Activated gamma-delta T cell (primary cell): ENCODE data around the gene TACC3.

ENCODE experiments used
- DNase-seq: peaks from one replicate; lab custom pipeline; 2025; lab: John Stamatoyannopoulos, UW

TACC3 gene

DNA sequence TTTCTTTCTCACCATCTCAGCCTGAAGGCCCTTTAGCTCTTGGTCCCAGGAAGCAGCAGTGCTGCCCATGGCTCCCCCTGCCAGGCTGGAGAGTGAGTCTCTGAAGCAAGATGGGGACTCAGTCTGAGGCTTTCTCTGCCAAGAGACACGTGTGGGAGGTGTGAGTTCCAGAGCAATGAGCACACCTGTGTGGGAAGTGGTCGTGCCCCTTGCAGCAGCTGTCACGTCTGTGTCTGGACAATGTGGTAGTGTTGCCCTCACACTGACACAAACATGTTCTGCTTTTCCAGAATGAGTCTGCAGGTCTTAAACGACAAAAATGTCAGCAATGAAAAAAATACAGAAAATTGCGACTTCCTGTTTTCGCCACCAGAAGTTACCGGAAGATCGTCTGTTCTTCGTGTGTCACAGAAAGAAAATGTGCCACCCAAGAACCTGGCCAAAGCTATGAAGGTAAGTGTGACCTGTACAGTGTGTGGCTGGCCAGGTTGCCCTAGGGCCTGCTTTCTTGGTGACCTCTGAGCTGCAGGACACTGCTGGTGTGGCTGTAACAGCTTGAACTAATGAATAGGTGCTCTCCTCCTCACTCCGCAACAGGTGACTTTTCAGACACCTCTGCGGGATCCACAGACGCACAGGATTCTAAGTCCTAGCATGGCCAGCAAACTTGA, 1.9 kb downstream of the TACC3 start:
- DNase-seq = no peak

DNA sequence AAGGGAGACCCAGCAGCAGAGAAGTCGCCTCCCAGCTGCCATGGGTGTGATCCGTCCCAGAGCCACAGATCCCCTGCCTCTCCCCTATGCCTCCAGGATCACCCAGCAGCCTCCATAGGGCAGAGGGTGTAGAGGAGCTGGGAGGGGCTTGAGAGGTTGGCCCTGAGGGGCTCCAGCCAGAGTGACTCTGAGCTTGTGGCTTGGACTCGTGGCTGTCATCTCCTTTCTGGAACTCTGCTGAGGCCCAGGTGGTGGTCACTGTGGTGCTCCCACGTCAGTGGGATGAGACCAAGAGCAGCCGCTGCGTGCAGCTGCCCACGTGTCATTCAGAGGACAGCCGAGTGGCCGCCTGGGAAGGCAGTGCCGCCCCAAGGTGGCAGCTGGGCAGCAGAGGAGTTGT, 4.2 kb downstream of the TACC3 start:
- no peak for DNase-seq

DNA sequence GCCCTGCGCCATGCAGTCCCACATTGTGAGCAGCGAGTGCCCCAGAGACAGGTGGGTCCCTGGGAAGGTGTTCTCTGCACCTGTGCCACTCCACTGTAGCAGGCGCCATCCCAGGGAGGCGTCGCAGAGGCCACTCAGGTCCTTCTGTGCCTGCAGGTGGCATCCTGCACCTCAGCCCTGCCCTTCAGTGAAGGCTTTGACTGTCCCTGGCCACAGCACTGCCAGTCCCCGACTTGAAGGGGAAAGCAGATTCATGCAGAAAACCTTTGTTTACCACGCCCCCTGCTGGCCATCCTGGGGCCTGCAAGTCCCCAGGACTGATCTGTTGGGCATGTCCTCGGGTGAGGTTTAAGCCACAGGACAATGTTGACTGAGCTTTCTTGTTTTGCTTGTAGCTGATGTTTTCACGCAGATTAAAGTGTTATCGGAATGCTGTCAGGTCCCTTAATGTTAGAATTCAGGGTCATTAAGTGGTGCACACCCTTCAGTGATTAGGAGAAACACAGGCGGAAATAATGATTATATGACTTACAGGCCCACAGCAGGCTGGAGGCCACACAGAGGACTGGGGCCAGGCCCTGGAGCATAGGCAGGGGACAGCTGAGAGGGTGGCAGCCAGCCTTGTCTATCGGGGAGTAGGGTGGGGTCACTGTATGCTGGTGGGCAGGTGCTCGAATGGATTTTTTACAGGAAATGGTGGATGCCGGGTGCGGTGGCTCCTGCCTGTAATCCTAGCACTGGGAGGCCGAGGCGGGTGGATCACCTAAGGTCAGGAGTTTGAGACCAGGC, 5.0 kb downstream of the TACC3 start:
- peak; percentile 56 for DNase-seq

DNA sequence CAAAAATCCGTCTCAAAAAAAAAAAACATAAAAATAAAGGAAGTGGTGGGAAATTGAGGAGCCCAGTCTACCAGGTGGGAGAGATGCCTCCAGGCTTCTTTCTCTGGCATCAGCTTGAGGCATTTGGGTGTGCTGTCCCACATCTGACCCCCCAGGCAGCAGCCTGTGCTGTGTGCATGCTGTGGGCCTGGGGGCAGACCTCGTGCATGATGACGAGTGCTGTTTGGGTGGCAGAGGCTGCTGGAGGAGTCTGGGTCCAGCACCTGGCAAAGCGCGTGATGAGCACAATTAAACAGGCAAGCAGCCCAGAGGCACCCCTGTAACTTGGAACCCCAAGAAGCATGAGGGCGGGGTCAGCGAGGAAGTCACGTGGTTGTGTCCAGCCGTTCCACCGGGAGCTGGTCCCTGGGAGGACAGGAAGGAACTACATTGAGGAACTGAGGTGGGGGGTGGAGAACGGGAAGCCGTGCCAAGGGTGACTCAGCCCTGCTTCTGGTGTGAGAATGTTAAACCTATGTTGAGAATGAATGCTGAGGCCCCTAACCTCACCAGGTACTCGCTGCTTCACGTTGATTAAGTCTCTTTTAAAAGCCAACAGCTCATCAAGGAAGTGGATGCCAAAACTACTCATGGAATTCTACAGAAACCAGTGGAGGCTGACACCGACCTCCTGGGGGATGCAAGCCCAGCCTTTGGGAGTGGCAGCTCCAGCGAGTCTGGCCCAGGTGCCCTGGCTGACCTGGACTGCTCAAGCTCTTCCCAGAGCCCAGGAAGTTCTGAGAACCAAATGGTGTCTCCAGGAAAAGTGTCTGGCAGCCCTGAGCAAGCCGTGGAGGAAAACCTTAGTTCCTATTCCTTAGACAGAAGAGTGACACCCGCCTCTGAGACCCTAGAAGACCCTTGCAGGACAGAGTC, 6.1 kb downstream of the TACC3 start:
- no peak for DNase-seq

DNA sequence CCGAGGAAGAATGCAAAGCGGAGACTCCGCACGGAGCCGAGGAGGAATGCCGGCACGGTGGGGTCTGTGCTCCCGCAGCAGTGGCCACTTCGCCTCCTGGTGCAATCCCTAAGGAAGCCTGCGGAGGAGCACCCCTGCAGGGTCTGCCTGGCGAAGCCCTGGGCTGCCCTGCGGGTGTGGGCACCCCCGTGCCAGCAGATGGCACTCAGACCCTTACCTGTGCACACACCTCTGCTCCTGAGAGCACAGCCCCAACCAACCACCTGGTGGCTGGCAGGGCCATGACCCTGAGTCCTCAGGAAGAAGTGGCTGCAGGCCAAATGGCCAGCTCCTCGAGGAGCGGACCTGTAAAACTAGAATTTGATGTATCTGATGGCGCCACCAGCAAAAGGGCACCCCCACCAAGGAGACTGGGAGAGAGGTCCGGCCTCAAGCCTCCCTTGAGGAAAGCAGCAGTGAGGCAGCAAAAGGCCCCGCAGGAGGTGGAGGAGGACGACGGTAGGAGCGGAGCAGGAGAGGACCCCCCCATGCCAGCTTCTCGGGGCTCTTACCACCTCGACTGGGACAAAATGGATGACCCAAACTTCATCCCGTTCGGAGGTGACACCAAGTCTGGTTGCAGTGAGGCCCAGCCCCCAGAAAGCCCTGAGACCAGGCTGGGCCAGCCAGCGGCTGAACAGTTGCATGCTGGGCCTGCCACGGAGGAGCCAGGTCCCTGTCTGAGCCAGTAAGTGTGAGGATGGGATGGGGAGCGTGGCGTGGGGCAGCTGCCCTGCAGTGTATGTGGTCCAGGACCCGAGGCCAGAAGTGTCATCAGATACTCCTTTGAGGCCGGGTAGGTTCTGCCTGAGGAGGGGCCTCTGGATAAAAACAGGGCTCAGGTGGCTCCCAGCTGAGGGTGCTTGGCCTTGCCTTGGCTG, 7.0 kb downstream of the TACC3 start:
- no peak for DNase-seq

DNA sequence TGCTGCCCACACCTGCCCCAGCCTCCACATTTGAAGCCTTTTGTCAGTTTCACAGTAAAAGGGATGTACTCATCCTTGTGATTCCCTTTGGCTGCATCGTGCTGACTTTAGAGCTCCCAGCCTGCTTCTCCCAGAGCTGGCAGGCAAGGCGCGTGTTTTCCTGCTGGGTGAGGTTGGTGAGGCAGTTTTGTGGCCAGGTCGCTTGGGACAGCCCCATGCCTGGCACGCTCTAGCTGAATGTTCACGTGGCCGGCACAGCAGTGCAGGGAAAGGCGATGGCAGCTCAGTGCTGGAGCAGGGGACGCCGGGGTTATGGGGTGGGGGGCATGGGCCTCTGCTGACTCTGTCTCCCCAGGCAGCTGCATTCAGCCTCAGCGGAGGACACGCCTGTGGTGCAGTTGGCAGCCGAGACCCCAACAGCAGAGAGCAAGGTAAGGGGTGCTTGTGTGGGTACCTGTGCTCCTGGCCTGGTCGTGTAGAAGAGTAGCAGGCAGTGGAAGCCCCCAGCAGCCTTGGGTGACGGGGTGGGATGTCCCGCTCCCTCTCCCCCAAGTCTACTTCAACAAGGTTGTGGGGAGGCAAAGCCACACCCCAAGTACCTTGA, 9.3 kb downstream of the TACC3 start:
- no peak for DNase-seq

DNA sequence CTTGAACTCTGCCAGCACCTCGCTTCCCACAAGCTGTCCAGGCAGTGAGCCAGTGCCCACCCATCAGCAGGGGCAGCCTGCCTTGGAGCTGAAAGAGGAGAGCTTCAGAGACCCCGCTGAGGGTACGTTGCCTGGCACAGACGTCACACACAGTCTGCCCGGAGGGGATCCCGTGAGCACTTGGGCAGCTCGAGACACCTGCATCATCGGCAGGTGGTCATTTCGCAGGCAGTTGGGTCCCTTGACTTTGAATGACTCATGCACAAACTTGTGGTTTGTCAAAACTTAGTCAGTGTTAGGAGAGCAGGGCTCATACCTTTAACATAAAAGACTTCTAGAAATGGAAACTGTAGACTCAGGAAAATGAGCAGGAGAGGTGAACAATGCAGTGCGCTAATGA, 9.9 kb downstream of the TACC3 start:
- DNase-seq = no peak

DNA sequence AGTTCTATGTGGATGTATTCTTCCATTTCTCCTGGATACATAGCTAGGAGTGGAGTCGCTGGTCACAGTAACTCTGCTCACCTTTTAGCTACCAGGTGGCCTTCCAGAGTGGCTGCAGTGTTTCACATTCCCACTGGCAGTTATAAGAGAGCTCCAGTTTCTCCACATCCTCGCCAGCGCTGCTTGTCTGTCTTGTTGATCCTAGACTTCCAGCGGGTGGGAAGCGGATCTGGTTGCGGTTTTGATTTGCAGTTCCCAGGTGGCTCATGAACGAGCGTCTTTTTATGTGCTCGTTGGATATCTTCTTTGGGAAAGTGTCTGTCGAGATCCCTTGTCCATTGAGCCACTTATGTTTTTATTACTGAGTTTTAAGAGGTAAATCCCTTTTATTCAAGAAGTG, 11.6 kb downstream of the TACC3 start:
- no peak for DNase-seq

DNA sequence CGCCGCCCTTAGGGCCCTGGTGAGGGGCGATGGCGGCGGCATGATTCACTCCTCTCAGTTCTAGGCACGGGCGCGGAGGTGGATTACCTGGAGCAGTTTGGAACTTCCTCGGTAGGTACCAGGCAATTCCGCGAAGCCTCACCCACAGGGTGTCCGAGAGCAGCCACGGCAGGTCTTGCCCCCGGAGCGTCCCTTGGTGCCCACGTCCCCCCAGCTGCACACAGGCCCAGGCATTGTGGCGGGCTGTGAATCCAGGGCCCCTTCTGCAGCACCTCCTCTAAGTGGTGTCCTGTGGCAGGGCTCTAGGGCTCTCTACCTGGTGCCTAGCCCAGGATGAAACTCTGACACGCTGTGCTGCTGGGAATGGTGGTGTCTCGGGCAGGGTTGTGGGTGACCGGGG, 13.9 kb downstream of the TACC3 start:
- no peak for DNase-seq

DNA sequence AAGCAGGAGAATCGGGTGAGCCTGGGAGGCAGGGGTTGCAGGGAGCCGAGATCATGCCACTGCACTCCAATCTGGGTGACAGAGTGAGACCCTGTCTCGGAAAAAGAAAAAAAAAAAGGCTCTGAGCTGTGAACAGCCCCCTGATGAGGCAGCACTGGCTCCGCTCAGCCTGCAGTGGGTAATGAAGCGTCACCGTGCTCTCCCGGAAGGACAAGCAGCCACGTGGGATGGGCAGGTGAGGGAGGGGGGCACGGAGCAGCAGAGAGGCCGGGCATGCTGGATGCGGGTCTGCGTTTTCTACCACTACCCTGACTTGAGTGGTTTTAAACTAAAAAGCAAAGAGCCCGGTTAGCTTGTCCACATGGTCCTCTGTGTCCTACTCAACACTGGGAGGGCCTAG, 15.5 kb downstream of the TACC3 start:
- DNase-seq = no peak

DNA sequence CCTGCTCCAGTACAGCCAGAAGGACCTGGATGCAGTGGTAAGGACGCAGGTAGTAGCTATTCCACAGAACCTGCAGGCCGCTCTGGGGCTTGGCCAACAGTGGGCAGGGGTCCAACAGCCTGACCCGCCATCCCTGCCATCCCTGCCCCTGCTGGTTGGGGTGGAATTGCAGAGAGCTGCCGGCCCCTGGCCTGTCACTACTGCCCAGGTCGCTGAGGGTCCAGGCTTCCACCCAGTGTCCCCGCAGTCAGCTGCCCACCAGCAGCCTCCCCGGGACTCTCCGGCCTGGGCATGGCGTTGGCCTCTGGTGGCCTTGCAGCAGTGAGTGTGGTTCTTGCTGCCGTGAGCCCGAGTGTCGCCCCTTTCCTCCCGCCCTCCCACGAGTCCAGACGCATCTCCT, 16.3 kb downstream of the TACC3 start:
- no peak for DNase-seq

DNA sequence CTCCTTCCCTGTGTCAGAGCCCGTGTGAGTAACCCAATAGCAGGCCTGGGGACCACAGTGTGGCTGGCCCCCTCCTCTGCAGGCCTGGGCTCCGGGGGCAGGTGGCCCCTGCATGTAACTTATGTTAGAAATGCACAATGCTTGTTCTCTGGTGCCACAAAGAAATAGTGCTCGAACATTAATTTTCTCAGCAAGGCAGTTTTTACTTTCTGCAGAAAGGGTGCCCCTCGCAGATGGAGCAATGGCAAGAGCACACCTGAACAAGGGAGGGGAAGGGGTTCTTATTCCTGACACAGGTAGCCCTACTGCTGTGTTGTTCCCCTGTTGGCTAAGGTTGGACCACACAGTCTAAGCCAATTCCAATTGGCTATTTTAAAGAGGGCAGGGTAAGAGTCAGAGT, 17.1 kb downstream of the TACC3 start:
- no peak for DNase-seq

DNA sequence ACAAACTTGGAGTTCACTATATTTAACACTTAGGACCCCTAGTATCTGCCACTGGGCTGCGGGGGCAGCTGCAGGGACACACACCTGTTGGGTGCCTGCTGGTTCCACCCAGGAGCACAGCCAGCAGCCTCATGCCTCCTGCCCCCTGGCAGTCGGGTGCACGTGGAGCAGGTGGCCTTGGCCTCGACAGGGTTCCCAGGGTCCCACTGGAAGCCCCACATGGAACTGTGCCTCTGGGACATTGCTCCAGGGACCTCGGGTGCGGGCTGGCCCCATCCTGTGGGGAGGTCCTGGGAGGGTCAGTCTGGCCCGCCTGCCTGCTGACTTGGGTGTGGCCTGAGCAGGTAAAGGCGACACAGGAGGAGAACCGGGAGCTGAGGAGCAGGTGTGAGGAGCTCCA, 18.0 kb downstream of the TACC3 start:
- DNase-seq = no peak

DNA sequence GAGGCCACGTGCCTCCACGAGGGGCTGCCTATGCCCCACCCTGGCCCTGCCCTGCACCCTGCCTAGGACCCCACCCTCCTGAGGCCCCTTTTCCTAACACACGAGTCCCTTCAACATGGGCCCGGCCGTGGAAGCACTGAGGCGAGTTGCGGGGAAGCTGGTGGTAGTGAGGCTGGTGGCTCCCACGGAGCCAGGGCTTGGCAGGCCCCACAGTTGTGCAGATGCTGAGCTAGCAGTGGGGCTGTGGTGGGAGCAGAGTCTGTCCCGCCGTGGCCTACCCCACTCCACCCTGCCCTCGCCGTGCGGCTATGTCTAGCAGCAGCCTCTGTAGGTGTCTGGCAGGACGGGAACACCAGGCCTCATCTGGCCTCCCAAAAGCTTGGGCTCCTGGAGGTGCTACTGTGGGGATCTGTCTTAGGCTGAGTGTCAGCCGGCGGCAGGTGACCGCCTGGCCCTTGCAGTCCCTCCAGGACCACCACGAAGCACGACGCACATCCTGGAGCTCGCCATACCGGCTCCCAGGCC, 18.8 kb downstream of the TACC3 start:
- DNase-seq = no peak

DNA sequence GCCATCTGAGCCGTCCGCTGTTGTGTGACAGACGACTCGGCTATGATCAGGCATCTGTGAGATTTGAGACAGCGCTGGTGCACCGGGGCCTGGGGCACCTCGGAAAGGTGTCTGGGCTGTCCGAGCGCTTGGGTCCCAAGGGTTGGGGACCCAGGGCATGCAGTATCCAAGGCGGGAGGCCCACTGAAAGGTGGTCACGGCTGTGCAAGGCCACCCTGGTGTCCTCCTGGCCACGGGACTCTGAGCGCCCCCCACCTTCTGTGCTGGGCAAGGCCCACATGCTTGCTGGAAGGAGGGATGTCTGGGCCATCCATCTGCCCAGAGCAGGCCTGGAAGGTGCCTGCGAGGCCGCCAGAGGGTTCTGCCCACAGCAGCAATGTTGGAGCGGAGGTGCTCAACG, 19.9 kb downstream of the TACC3 start:
- DNase-seq = no peak

DNA sequence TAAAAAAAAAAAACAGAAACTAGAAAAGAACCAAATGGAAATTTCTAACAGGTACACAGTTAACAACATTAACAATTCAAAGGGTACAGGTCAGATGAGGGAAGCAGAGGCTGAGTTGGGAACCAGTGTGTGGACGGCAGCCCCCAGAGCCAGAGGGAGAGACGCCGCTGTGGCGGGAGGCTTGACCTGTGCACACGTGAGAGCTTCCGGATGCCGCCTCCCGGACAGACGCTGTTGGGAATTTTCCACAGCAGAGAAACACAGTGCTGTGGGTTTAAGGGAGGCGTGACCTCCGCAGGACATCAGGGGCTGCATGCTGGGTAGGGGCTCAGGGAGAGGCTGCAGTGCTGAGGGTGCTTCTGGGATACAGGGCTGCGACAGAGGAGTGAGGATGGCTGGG, 22.2 kb downstream of the TACC3 start:
- no peak for DNase-seq

DNA sequence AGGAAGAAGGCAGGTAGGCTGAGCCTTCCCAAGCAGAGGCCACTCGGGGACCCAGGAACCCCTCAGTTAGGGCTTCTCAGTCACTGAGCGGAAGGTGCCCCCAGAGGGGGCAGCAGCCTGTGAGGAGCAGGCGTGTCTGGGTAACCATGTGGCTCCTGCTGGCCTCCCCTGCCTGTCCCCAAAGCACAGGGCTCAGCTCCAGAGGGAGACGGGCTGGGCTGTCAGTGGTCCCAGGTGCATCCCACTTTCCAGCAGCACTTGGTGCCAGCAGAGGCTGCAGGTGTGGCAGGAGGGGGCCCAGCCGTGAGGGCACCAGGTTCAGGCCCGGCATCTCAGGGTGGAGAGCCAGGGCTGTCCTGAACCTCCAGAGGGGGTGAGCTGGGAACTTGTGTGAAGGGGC, 22.7 kb downstream of the TACC3 start:
- no peak for DNase-seq

DNA sequence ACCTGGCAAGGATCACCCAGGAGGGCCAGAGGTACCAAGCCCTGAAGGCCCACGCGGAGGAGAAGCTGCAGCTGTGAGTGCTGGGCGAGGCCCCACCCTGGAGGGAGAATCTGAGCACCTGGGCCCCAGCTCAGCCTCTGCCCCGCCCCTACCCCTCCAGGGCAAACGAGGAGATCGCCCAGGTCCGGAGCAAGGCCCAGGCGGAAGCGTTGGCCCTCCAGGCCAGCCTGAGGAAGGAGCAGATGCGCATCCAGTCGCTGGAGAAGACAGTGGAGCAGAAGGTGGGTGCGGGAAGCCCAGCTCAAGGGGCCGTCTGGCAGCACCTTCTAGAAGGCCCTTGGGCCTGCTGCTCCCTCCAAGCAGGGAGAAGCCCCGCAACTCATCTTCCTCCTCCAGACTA, 23.2 kb downstream of the TACC3 start:
- DNase-seq = no peak

DNA sequence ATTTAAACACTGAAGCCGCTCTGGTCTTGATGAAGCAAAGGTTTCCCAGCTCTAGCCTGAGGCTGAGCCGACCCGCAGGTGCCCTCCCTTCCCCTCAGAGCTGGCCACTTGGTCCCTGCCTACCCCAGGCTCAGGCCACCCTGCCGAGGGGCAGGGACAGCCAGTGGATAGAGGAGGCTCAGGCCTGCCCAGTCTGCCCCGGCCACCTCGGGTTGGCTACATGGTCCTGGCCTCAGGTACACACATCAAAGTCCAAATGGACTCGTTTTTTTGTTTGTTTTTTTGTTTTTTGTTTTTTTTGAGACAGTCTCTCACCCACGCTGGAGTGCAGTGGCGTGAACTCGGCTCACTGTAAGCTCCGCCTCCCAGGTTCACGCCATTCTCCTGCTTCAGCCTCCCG, 23.8 kb downstream of the TACC3 start:
- DNase-seq = no peak

DNA sequence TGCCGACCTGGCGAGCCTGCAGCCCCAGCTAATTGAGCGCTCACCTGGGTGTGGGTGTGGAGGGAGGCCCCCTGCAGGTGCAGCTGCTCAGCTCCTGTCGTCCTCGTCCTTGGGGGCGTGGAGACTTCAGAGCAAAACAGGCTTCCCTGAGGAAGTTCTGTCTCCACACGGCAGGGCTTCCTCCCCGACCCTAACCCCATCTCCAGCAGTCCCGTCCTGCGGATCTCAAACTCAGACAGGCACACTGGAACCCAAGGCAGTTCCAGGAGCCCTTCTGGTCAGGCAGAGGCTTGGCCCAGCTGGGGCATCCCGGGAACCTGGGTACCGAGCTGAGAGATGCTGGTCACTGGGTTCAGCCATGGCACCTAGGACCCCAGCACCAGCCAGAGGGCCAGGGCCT, 24.4 kb downstream of the TACC3 start:
- DNase-seq = no peak

DNA sequence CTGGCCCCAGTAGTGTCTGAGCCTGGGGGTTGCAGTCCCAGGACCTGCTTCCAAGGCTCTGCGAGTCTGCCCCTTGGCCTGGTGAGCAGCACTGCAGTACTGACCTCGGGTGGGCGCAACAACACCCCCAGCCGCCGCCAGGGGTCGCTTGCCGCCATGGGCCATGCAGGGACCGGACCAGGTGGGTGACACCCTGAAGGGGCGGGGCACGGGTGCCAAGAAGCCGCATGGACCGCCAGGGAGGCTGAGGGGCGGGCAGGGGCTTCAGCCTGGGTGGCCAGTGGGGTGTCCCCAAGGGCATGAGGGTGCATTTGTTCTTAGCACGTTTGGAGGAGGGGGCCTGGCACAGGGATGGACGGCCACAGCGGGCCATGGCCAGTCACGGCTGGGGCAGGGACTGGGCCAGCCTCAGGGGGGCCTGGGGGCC, 25.0 kb downstream of the TACC3 start:
- DNase-seq = peak; percentile 46
